ENCODE measurements around the gene MIGA2. TPM values are rescaled to one million over a fixed set of nuclear protein-coding genes. Genes with fewer than 3 reads are reported as not detected.

The MIGA2 gene
- total RNA-seq, 1 experiment from 2014 or later = 23.0 TPM

DNA sequence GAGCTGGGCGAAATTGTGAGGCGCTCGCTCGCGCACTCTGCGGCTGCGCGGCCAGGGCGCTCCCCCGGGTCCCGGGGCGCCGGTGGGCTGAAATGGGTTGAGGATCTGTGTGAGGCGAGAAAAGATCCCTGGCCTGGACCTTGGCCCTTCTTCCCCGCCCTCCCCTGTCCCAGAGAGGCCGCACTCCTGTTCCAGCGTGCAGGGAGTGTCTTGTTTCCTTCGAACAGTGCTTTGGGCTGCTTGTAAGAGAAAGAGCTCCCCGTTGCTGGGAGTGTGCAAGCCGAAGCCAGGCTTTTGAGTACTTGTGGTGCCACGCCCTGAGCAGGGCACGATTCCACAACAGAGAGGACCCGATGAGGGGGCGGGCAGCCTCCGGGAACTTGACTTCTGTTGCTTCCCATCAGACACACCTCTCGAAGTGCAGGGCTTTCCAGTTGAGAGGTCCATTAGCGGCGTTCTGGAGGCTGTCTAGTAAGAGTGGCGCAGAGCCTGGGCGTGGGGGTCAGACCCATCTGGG lies 45.0 kb downstream of the MIGA2 start:
- intact Hi-C loops (cut with micrococcal nuclease; ENCODE audit: unreplicated experiment) = no loop called here
- Histone ChIP-seq H3K27ac (ENCODE audit: low read length) (peak overlapping the region; percentile 84), H3K36me3 (ENCODE audit: control insufficient read depth, insufficient read depth, low read length) (0 out of 2 replicates have a peak, but pooled peaks cover 2% of the 10 kb centered on the region), H3K4me3 (ENCODE audit: low read depth in 2 of 2, low read length in 2 of 2) (peak overlapping the region; percentile 75 to 84), H3K9me3 (ENCODE audit: control insufficient read depth, insufficient read depth, low read depth, low read length) (no peaks in the 10 kb centered on the region), H3K4me1 (ENCODE audit: control insufficient read depth, insufficient read depth, low read length) (peaks cover 8% of the 10 kb centered on the region; the same call in 1 of the 2 replicates), H3K27me3 (ENCODE audit: control insufficient read depth, insufficient read depth, low read length) (no peaks in the 10 kb centered on the region)
- ChIA-PET CTCF (interaction anchor here (0.5 to 1.2 kb wide), 3 partner anchors 35 to 545 kb away, joined by 5 to 12 read pairs (median 6); partner anchors contain the start of genes NTMT1 and SH3GLB2), POLR2A (no interaction called here)
- ATAC-seq (0 out of 2 replicates have a peak, but pooled peaks have one; percentile 0), DNase-seq (ENCODE audit: low read depth, low spot score) (no peak)
- TSS peak; percentile 90 for BruUV-seq (replicated peaks)
- no peak for TF ChIP-seq POLR2AphosphoS5 (IDR thresholded peaks at IDR 0.05; ENCODE audit: low read depth, low read length)
- no peak for TF ChIP-seq SIN3A (IDR thresholded peaks at IDR 0.05; ENCODE audit: borderline replicate concordance, insufficient read depth, low read depth, low read length)
- TF ChIP-seq, protein P1, sequence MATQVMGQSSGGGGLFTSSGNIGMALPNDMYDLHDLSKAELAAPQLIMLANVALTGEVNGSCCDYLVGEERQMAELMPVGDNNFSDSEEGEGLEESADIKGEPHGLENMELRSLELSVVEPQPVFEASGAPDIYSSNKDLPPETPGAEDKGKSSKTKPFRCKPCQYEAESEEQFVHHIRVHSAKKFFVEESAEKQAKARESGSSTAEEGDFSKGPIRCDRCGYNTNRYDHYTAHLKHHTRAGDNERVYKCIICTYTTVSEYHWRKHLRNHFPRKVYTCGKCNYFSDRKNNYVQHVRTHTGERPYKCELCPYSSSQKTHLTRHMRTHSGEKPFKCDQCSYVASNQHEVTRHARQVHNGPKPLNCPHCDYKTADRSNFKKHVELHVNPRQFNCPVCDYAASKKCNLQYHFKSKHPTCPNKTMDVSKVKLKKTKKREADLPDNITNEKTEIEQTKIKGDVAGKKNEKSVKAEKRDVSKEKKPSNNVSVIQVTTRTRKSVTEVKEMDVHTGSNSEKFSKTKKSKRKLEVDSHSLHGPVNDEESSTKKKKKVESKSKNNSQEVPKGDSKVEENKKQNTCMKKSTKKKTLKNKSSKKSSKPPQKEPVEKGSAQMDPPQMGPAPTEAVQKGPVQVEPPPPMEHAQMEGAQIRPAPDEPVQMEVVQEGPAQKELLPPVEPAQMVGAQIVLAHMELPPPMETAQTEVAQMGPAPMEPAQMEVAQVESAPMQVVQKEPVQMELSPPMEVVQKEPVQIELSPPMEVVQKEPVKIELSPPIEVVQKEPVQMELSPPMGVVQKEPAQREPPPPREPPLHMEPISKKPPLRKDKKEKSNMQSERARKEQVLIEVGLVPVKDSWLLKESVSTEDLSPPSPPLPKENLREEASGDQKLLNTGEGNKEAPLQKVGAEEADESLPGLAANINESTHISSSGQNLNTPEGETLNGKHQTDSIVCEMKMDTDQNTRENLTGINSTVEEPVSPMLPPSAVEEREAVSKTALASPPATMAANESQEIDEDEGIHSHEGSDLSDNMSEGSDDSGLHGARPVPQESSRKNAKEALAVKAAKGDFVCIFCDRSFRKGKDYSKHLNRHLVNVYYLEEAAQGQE (IDR thresholded peaks at IDR 0.05; ENCODE audit: insufficient read depth in 1 of 2, low read depth in 2 of 2, low read length in 1 of 2) = no peak
- TF ChIP-seq, protein P2, sequence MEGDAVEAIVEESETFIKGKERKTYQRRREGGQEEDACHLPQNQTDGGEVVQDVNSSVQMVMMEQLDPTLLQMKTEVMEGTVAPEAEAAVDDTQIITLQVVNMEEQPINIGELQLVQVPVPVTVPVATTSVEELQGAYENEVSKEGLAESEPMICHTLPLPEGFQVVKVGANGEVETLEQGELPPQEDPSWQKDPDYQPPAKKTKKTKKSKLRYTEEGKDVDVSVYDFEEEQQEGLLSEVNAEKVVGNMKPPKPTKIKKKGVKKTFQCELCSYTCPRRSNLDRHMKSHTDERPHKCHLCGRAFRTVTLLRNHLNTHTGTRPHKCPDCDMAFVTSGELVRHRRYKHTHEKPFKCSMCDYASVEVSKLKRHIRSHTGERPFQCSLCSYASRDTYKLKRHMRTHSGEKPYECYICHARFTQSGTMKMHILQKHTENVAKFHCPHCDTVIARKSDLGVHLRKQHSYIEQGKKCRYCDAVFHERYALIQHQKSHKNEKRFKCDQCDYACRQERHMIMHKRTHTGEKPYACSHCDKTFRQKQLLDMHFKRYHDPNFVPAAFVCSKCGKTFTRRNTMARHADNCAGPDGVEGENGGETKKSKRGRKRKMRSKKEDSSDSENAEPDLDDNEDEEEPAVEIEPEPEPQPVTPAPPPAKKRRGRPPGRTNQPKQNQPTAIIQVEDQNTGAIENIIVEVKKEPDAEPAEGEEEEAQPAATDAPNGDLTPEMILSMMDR (IDR thresholded peaks at IDR 0.05) = no peak
- TF ChIP-seq TCF7L2 (IDR thresholded peaks at IDR 0.05; ENCODE audit: low read depth, low read length) = no peak
- in situ Hi-C loops (cut with HindIII; ENCODE audit: low pct_unique_long_range_greater_than_20kb, low sequenced_read_pairs) = no loop called here

DNA sequence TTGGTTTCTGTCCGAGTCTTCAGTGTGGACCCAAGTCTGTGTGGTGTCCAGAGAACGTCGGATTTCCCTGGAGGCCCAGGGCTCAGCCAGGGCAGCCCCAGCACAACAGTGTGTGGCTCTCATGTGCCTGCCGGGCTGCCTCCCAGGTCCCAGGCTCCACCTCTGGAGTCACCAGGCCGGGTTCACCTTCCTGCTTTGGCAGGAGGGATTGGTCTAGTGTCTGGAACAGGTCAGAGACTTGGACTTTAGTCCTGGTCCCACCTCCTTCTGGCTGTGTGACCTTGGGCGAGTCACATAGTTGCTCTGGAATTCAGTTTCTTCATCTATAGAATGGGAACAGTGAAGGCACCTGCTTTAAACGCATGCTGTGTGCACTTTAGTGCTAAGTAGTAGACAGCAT lies 47.7 kb downstream of the MIGA2 start:
- intact Hi-C loops (cut with micrococcal nuclease; ENCODE audit: unreplicated experiment) (no loop called here), in situ Hi-C loops (cut with HindIII; ENCODE audit: low pct_unique_long_range_greater_than_20kb, low sequenced_read_pairs) (no loop called here)
- H3K4me1 ChIP-seq (ENCODE audit: control insufficient read depth, insufficient read depth, low read length) = peaks cover 8% of the 10 kb centered on the region; the same call in 1 of the 2 replicates
- ATAC-seq = no peak
- no peak overlapping the region for H3K4me3 ChIP-seq (ENCODE audit: low read depth in 2 of 2, low read length in 2 of 2)
- H3K27me3 ChIP-seq (ENCODE audit: control insufficient read depth, insufficient read depth, low read length) = no peaks in the 10 kb centered on the region
- POLR2A ChIA-PET = no interaction called here
- no TSS peak for BruUV-seq (replicated peaks)
- H3K9me3 ChIP-seq (ENCODE audit: control insufficient read depth, insufficient read depth, low read depth, low read length) = no peaks in the 10 kb centered on the region
- CTCF ChIA-PET = no interaction called here
- no peak for TF ChIP-seq TCF7L2 (IDR thresholded peaks at IDR 0.05; ENCODE audit: low read depth, low read length)
- TF ChIP-seq, protein P2 (IDR thresholded peaks at IDR 0.05) = no peak
- TF ChIP-seq POLR2AphosphoS5 (IDR thresholded peaks at IDR 0.05; ENCODE audit: low read depth, low read length) = no peak
- TF ChIP-seq, protein P1 (IDR thresholded peaks at IDR 0.05; ENCODE audit: insufficient read depth in 1 of 2, low read depth in 2 of 2, low read length in 1 of 2) = no peak
- TF ChIP-seq SIN3A (IDR thresholded peaks at IDR 0.05; ENCODE audit: borderline replicate concordance, insufficient read depth, low read depth, low read length) = no peak
- no peak overlapping the region for H3K27ac ChIP-seq (ENCODE audit: low read length)
- H3K36me3 ChIP-seq (ENCODE audit: control insufficient read depth, insufficient read depth, low read length) = 0 out of 2 replicates have a peak, but pooled peaks cover 2% of the 10 kb centered on the region
- DNase-seq (ENCODE audit: low read depth, low spot score) = no peak

Measured in Panc1 (cell line).